Uterus (tissue), 4 donors: ENCODE data around the gene CLDN1. TPM values are rescaled to one million over a fixed set of nuclear protein-coding genes. Genes with fewer than 3 reads are reported as not detected.

Experiments
- DNase-seq, 2 donors: peaks; one replicate each; pipeline ENCODE4 v3.0.0-alpha.2; 2019 to 2020
- H3K27ac ChIP-seq, 2 donors: fragments of 200-600 bp; sonication (generic); 1 replicate in 1 of 2; 2 replicates in 1 of 2; pipeline ENCODE4 v1.5.1; 2016 to 2018
- H3K27me3 ChIP-seq, 2 donors: fragments of 200-600 bp; sonication (generic); one replicate each; pipeline ENCODE4 v1.5.1; 2018 to 2019; ENCODE audit warnings: control low read depth in 1 of 2
- H3K36me3 ChIP-seq, 2 donors: fragments of 200-600 bp; sonication (generic); one replicate each; pipeline ENCODE4 v1.5.1; 2019; ENCODE audit warnings: control low read depth in 1 of 2
- H3K4me1 ChIP-seq, 2 donors: fragments of 200-600 bp; sonication (generic); one replicate each; pipeline ENCODE4 v1.5.1; 2018 to 2019; ENCODE audit warnings: control low read depth in 1 of 2
- H3K4me3 ChIP-seq, 2 donors: fragments of 200-600 bp; sonication (generic); 1 replicate in 1 of 2; 2 replicates in 1 of 2; pipeline ENCODE4 v1.5.1; 2018 to 2019; ENCODE audit warnings: mild to moderate bottlenecking in 1 of 2
- H3K9me3 ChIP-seq, 2 donors: fragments of 200-600 bp; sonication (generic); one replicate each; pipeline ENCODE4 v1.5.1; 2019; ENCODE audit warnings: control low read depth in 1 of 2
- CTCF ChIP-seq, 4 experiments: fragments of 200-600 bp in 2 of 4; fragments of 450-650 bp in 2 of 4; sonication (generic) in 2 of 4; IDR thresholded peaks; one replicate each; pipeline ENCODE4 v1.5.1; 2016 to 2019; ENCODE audit warnings: antibody characterized with exemption in 4 of 4, mild to moderate bottlenecking in 2 of 4, moderate library complexity in 1 of 4
- POLR2A ChIP-seq, 2 donors: fragments of 450-650 bp; IDR thresholded peaks; one replicate each; pipeline ENCODE4 v1.6.1; 2016; ENCODE audit warnings: antibody characterized with exemption in 2 of 2, mild to moderate bottlenecking in 1 of 2, moderate library complexity in 1 of 2
- intact Hi-C: fragments of 100-400 bp; cut with DNase I; formaldehyde crosslinking; loops from one replicate; pipeline ENCODE4 v1.15.1; 2023; ENCODE audit warnings: low total_unique reads
- total RNA-seq, 4 donors: library from RNA; depleted of rRNA in 3 of 4; stranded (reverse); fragments of >200 nt in 3 of 4; gene quantifications; one replicate each; pipeline versions ENCODE4 v1.1.0 to v1.2.4, GENCODE V29; 2014 to 2023
- donor health status: DM: yes; HTN: yes; CAD: no.

CLDN1 gene
- total RNA-seq, 4 donors from 2014 or later = 15.1 to 200 (median 38.6) TPM

- no peaks in the 10 kb centered on the region for H3K9me3 ChIP-seq
- intact Hi-C loops = no loop called here
- no peak overlapping the region for H3K4me3 ChIP-seq
- H3K4me1 ChIP-seq = peaks cover 0 to 7% of the 10 kb centered on the region in 2 donors
- peaks cover 0 to 3% of the 10 kb centered on the region in 2 donors for H3K27me3 ChIP-seq
- H3K36me3 ChIP-seq = no peaks in the 10 kb centered on the region
- DNase-seq = peak in 1 of 2 donors; percentile 42
- TF ChIP-seq POLR2A (IDR thresholded peaks at IDR 0.05) (no peak), CTCF (IDR thresholded peaks at IDR 0.05) (no peak)
- H3K27ac ChIP-seq = peak overlapping the region; percentile 89 to 93
Observed at GRCh38 chr3:190345027-190345821, 23.0 kb upstream of the CLDN1 start.

- H3K9me3 ChIP-seq = no peaks in the 10 kb centered on the region
- no peaks in the 10 kb centered on the region for H3K36me3 ChIP-seq
- no peak for TF ChIP-seq CTCF (IDR thresholded peaks at IDR 0.05)
- no peak for TF ChIP-seq POLR2A (IDR thresholded peaks at IDR 0.05)
- intact Hi-C loops = no loop called here
- peaks cover 0 to 3% of the 10 kb centered on the region in 2 donors for H3K27me3 ChIP-seq
- H3K4me3 ChIP-seq = no peak overlapping the region
- H3K27ac ChIP-seq = no peak overlapping the region
- H3K4me1 ChIP-seq = no peaks in the 10 kb centered on the region
- DNase-seq = no peak
Observed at GRCh38 chr3:190340071-190340470, 17.8 kb upstream of the CLDN1 start.

- Histone ChIP-seq H3K9me3 (no peaks in the 10 kb centered on the region), H3K27me3 (peaks cover 0 to 3% of the 10 kb centered on the region in 2 donors), H3K27ac (no peak overlapping the region), H3K4me3 (no peak overlapping the region), H3K36me3 (no peaks in the 10 kb centered on the region), H3K4me1 (no peaks in the 10 kb centered on the region)
- TF ChIP-seq CTCF (IDR thresholded peaks at IDR 0.05) = no peak
- no peak for TF ChIP-seq POLR2A (IDR thresholded peaks at IDR 0.05)
- no peak for DNase-seq
- intact Hi-C loops = no loop called here
Observed at GRCh38 chr3:190339130-190339529, 16.9 kb upstream of the CLDN1 start.

- Histone ChIP-seq H3K4me3 (no peak overlapping the region), H3K9me3 (no peaks in the 10 kb centered on the region), H3K36me3 (no peaks in the 10 kb centered on the region), H3K4me1 (no peaks in the 10 kb centered on the region), H3K27ac (no peak overlapping the region), H3K27me3 (no peaks in the 10 kb centered on the region)
- intact Hi-C loops = no loop called here
- DNase-seq = no peak
- no peak for TF ChIP-seq CTCF (IDR thresholded peaks at IDR 0.05)
- no peak for TF ChIP-seq POLR2A (IDR thresholded peaks at IDR 0.05)
Observed at GRCh38 chr3:190338717-190339116, 16.5 kb upstream of the CLDN1 start.

GRCh38 chr3:190337301-190337700 is 15.1 kb upstream of the CLDN1 start:
- Histone ChIP-seq H3K27me3 (no peaks in the 10 kb centered on the region), H3K9me3 (no peaks in the 10 kb centered on the region), H3K4me3 (no peak overlapping the region), H3K36me3 (no peaks in the 10 kb centered on the region), H3K27ac (no peak overlapping the region), H3K4me1 (no peaks in the 10 kb centered on the region)
- intact Hi-C loops = no loop called here
- TF ChIP-seq POLR2A (IDR thresholded peaks at IDR 0.05) = no peak
- no peak for TF ChIP-seq CTCF (IDR thresholded peaks at IDR 0.05)
- no peak for DNase-seq
